ENCODE measurements around the gene CADPS2.

CADPS2 gene

DNA sequence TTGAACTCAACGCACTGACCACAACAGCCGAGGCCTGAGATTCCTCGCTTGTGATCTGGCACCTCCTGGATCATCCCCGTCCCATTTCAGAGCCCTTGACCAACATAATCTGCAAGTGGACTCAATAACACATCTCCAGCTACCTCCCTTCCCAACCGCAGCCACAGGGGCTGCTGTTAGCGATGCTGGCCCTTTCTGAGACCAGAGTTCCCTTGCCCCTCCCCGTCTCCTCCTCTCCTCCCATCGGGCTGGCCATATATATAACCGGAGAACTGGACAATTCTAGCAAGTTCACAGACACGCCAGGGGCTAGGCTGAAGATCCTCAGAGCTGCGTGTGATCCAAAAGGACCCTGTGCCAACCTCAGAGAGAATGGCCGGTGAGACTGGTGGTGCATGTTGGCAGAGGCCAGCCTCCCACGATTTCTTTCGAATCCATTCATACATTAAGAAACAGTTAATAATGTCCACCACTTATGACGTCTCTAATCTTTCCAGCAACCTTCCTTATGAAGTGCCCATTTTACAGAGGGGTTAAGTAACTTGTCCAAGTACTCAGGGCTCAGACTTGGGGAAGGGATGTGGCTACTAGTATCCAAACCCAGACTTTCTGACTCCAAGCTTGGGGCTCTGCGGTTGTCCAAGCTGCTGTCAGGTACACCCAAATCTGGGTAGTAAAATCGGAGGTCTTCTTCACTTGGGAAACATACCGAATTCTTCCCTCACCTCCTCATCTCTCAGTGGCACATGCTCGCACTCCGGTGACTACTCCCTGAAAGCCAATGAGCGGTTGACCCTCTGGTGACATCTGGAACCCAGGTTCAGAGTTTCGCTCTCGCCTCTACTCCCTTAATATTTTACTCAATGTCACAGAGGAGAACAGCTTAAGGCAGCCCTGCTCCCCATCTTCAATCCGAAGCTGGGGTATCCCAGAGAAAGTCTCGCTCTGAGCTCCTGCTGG is 570.5 kb downstream of the CADPS2 start:
- TF ChIP-seq, protein P1, sequence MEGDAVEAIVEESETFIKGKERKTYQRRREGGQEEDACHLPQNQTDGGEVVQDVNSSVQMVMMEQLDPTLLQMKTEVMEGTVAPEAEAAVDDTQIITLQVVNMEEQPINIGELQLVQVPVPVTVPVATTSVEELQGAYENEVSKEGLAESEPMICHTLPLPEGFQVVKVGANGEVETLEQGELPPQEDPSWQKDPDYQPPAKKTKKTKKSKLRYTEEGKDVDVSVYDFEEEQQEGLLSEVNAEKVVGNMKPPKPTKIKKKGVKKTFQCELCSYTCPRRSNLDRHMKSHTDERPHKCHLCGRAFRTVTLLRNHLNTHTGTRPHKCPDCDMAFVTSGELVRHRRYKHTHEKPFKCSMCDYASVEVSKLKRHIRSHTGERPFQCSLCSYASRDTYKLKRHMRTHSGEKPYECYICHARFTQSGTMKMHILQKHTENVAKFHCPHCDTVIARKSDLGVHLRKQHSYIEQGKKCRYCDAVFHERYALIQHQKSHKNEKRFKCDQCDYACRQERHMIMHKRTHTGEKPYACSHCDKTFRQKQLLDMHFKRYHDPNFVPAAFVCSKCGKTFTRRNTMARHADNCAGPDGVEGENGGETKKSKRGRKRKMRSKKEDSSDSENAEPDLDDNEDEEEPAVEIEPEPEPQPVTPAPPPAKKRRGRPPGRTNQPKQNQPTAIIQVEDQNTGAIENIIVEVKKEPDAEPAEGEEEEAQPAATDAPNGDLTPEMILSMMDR (IDR thresholded peaks at IDR 0.05; ENCODE audit: insufficient read depth, low read depth, low read length, missing control alignments) = no peak
- DNase-seq (ENCODE audit: low read depth) = no peak
- no peak overlapping the region for H3K4me3 ChIP-seq (ENCODE audit: low read length)

DNA sequence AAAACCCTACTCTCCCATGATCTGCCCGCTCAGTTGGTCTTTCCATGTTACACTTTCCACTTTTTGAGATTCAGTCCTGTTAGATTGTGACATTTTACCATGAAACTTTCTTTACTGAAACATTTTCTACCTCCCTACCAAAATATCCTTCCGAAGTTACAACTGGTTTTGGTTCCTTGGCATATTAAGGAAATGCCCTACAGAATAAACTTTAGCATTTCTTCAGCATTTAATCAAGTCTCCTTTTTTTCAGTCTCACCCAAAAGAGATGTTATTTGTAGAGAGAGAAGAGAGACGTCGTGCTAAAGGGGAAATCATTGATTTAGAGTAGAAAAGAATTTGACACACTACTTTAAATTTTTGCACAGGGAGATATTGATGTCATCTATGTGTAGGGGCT is 572.0 kb downstream of the CADPS2 start:
- no peak for DNase-seq (ENCODE audit: low read depth)
- TF ChIP-seq, protein P1 (IDR thresholded peaks at IDR 0.05; ENCODE audit: insufficient read depth, low read depth, low read length, missing control alignments) = no peak
- H3K4me3 ChIP-seq (ENCODE audit: low read length) = no peak overlapping the region

DNA sequence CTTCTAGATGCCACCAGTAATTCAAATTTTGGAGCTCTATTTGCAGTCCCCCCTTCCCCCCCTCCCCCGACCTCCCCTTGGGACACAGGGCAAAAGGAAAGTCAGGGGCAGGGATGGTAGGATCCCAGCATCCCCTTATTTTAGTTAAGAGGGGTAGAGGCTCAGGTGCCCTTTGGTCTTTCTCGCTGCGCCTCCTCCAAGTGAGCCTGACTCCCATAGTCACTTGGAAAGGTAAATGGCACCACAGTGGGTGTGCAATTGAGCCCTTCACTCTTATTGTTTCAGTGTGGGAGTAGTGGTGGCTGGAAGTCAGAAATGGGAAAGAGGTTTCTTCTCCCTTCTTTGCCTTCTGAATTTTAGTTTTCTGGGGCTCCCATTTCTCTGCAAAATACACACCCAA is 573.5 kb downstream of the CADPS2 start:
- no peak for DNase-seq (ENCODE audit: low read depth)
- H3K4me3 ChIP-seq (ENCODE audit: low read length) = no peak overlapping the region
- TF ChIP-seq, protein P1 (IDR thresholded peaks at IDR 0.05; ENCODE audit: insufficient read depth, low read depth, low read length, missing control alignments) = no peak

DNA sequence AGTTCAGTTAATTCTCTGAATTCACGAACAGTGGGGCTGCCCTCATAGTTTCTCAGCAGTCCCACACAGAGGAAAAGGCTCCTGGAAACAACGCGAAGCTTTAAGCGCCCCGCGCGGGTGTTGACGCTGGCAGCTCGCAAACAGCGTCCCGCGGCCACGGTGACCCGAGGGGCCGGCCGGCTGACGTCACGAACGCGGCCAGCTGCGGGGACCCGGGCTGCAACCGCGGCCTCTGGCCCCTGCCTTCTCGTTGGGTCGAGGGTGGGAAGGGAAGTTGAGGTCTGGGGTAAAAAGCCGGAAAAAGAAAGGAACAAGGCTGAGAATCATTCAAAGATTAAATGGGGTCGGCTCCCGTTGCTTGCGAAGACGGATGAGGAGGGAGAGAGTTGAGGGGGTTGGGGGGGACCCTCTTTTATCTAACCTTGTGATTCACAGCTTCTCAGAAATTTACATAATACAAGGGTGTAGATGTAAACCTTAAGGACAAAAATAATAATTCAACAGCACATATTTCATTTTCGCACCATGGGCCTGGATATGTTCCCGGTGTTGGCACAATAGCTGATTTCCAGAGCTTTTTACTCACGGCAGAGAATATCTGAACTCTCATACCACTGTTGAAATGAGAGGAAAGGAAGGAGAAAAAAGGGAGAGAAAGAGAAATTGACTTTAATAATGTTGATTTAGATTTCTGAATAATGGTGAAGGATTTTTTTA is 574.4 kb downstream of the CADPS2 start:
- DNase-seq (ENCODE audit: low read depth) = no peak
- TF ChIP-seq, protein P1 (IDR thresholded peaks at IDR 0.05; ENCODE audit: insufficient read depth, low read depth, low read length, missing control alignments) = no peak
- H3K4me3 ChIP-seq (ENCODE audit: low read length) = no peak overlapping the region

DNA sequence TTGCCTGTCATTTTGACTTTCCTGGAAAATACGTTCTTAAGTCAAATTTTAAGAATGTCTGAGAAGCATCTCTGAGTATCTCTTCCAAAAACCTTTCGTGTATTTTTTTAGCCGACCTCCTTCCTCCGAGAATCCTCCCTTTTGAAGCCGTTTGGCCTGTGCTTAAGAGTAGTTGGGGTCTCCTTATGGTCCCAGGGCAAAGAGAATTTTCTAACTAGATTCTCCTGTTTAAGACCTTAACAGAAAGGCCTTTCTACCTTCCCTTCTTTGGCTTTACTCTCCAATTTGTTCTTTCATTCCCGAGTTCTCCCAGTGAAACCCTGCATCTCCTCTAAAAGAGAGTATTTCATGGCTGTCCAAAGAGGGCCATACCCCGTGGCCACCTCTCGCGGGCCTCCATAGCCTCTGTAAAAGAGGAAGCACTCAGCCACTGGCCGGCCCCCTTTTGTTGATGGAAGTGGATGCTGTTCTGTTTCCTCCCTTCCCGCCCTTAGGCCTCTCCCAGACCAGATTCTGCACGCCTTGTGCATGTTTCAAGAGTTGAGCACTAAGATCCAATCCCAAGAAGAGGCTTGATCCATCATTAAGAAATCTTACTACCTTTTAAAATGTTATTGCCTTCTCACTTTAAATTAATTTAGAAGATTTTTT is 575.1 kb downstream of the CADPS2 start:
- no peak for DNase-seq (ENCODE audit: low read depth)
- TF ChIP-seq, protein P1 (IDR thresholded peaks at IDR 0.05; ENCODE audit: insufficient read depth, low read depth, low read length, missing control alignments) = no peak
- no peak overlapping the region for H3K4me3 ChIP-seq (ENCODE audit: low read length)

DNA sequence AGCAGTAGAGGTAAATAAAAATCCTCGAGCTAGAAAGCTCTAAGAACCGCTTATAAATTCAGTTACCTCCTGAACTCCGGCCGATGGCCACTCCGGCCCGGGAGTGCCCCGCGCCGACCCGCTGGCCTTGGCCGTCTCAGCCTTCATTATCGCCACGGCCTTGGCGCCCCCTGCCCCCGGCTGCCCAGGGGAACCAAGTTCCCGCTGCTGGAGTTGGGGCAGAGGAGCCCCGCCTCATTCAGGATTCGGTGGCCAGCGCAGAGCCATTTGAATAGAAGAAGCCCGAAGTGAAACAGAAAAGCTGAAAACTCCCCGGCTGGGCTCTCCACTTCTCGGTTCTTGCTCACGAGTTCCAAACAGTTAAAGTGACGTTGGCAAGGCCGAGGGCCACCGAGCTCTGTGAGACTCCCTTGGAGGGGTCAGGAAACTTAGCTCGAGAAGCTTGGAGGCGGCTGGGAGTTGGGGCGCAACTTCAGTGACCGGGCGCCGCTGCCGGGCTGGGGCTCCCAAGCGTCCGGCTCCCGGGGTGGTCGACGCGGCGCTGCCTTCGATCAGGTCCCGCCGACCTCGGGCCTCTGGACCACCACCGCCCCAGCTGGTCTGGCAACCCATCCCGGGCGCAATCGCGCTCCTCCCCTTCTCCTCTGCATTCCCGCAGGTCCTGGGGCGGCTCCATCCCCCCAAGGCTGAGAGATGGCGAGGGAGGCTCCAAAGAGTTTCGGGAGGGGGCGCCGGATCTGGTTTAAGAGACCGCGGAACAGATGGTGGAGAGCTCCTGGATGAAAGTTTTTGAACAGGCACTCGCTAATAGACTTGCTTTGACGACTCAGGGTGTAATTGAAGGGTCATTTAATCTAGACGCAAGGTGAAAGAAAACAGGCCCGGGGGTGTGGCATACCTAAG is 575.9 kb downstream of the CADPS2 start:
- TF ChIP-seq, protein P1 (IDR thresholded peaks at IDR 0.05; ENCODE audit: insufficient read depth, low read depth, low read length, missing control alignments) = no peak
- H3K4me3 ChIP-seq (ENCODE audit: low read length) = peak overlapping the region; percentile 18

More for the DNA sequence above, 575.9 kb downstream of the CADPS2 start:
- no peak for DNase-seq (ENCODE audit: low read depth)

Data from epithelial cell of esophagus (primary cell).